Measurements from ENCODE around the gene DLK2.
"Not testable (repeated sequence)": the region's sequence is repeated elsewhere in the genome, so short reads cannot be mapped to it uniquely, and the experiment has no call there.

Gene DLK2

GRCh38 chr6:43421831-43422230 is 33.5 kb downstream of the DLK2 start:
- DNase-seq = no peak

GRCh38 chr6:43420012-43420709 is 35.2 kb downstream of the DLK2 start:
- no peak for DNase-seq

- DNase-seq = no peak
These were observed 38.4 kb downstream of the DLK2 start for GRCh38 chr6:43416935-43417334.

GRCh38 chr6:43415275-43415674 is 40.1 kb downstream of the DLK2 start:
- not testable (repeated sequence) for DNase-seq

DNA sequence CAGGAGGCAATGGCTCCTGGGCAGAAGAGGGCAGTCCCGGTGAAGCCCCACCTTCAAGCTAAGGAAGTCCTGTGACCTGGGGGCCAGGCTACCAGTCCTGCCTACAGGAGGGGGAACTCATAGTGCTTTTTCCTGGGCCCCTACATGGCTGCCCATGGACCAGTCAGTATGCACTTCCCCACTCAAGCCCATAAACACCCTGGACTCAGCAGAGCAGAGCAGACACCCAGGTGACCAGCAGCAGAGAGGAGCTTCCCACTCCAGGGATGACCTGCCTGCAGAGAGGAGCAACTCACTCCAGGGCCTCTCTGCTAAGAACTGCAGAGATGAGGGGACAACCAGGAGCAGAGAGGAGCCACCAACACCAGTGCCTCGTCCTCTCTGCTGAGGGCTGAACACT is 42.3 kb downstream of the DLK2 start:
- no peak for DNase-seq

- no peak for DNase-seq
These were observed 42.8 kb downstream of the DLK2 start for GRCh38 chr6:43412541-43412940.

DNA sequence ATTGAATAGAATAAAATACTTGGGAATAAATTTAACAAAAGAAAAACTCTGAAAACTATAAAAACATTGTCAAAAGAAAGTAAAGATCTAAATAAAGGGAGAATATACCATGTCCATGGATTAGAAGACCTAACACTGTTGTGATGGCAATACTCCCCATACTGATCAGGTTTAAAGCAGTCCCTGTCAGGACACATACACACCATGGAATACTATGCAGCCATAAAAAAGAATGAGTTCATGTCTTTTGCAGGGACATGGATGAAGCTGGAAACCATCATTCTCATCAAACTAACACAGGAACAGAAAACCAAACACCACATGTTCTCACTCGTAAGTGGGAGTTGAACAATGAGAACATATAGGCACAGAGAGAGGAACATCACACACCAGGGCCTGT is 44.6 kb downstream of the DLK2 start:
- not testable (repeated sequence) for DNase-seq

GRCh38 chr6:43408259-43408658 is 47.1 kb downstream of the DLK2 start:
- no peak for DNase-seq

DNA sequence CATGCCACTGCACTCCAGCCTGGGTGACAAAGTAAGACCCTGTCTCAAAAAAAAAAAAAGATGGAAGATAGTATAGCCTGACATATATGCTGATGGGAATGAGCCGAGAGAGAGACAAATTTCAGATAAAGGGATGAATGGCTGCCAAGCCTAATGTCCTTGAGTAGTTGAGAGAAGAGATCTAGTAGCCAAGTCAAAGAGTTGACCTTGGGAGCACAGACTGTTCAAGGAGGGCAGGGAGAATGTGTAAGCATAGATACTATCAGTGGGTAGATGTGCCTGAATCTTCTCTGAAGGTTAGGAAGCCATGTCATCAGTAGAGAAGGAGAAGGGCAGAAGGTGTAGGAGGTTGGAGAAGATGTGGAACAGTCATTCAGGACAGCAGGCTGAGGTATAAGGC is 48.1 kb downstream of the DLK2 start:
- DNase-seq = no peak

- DNase-seq = no peak
These were observed 50.0 kb downstream of the DLK2 start for GRCh38 chr6:43405354-43405753.

DNA sequence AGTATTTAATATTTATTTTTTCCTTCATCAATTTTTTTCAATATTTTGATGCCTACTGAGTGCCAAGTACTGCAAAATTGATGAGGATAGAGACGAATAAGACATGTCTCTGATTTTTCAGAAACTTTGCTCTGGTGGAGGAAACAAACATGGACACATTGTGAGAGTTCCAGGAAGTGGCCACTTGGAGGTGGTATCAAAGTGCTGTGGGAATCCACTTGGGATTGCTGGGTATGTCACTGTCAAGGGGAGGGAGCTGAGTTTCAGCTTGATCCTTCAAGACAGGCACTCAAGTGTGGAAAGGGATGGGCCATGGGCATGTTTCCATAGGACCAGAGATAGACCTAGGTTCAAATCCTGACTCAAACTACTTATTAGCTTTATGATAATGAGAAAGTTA is 52.5 kb downstream of the DLK2 start:
- no peak for DNase-seq

DNA sequence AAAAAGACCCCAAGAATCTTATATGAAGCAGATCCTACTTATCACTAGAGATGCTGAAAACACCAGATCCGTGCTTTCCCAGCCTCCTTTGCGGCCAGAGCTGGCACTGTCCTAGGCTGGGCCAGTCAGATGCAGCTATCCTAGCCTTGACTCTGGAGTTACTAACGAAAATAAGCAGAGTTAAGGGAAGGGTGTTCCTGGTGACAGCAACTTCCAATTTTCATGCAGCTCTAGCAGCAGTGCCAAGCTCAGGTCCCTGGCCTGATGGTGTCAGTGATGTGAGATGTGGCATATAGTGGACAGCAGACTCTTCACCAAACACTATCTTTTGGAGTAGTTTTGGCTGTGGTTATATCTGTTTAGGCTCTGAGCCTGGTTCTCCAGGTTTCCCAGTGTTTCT is 53.6 kb downstream of the DLK2 start:
- DNase-seq = no peak
